Upper lobe of left lung (tissue), 4 donors: ENCODE measurements around the gene TBCA.

Experiments used
- EP300 ChIP-seq, 4 donors: sonication (generic); formaldehyde crosslinking; IDR thresholded peaks; one replicate each; pipeline ENCODE4 v1.5.1; 2017; ENCODE audit warnings: antibody characterized with exemption in 4 of 4, control low read depth in 2 of 4
- POLR2AphosphoS5 ChIP-seq, 2 donors: sonication (generic); formaldehyde crosslinking; IDR thresholded peaks; one replicate each; pipeline ENCODE4 v1.5.1; 2017; ENCODE audit warnings: antibody characterized with exemption in 2 of 2
- TF ChIP-seq, protein P1 (sequence below), 6 experiments: fragments of 450-650 bp in 4 of 6; fragments of 200-600 bp in 2 of 6; sonication (generic) in 2 of 6; IDR thresholded peaks; one replicate each; pipeline ENCODE4 v1.5.1; 2016 to 2019; ENCODE audit warnings: antibody characterized with exemption in 6 of 6

DNA sequence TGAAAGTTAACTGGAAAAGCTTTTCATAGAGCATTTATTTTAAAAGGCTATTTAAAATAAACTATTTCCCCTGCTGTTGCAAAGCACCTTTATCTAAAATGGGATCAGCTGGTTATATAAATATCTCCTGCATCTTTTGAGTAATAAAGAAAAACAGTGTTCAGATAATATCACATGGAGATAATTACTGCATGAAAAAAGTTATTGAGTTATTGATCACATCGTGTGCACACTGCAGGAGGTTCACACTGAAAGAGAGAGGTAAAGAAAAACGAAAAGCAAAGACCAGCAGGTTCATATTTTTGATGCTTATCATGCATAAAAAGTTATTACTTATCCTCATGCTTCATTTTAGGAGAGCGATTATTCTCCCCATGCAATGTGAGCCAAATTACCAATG, 82.2 kb downstream of the TBCA start:
- TF ChIP-seq, protein P1, sequence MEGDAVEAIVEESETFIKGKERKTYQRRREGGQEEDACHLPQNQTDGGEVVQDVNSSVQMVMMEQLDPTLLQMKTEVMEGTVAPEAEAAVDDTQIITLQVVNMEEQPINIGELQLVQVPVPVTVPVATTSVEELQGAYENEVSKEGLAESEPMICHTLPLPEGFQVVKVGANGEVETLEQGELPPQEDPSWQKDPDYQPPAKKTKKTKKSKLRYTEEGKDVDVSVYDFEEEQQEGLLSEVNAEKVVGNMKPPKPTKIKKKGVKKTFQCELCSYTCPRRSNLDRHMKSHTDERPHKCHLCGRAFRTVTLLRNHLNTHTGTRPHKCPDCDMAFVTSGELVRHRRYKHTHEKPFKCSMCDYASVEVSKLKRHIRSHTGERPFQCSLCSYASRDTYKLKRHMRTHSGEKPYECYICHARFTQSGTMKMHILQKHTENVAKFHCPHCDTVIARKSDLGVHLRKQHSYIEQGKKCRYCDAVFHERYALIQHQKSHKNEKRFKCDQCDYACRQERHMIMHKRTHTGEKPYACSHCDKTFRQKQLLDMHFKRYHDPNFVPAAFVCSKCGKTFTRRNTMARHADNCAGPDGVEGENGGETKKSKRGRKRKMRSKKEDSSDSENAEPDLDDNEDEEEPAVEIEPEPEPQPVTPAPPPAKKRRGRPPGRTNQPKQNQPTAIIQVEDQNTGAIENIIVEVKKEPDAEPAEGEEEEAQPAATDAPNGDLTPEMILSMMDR (IDR thresholded peaks at IDR 0.05) = no peak
- TF ChIP-seq POLR2AphosphoS5 (IDR thresholded peaks at IDR 0.05) (no peak), EP300 (IDR thresholded peaks at IDR 0.05) (no peak)
